HG03432 (cell line): Measurements from ENCODE around the gene TCF20.
A peak's percentile ranks its signal among the peaks of the same experiment; 100 is the strongest.

Experiments
- ATAC-seq: cut with Tn5 transposase; IDR thresholded peaks from one replicate; pipeline ENCODE4 v1.9.1; 2021; ENCODE audit warnings: mild to moderate bottlenecking, moderate library complexity; ENCODE audit not compliant: unreplicated experiment

The TCF20 gene

DNA sequence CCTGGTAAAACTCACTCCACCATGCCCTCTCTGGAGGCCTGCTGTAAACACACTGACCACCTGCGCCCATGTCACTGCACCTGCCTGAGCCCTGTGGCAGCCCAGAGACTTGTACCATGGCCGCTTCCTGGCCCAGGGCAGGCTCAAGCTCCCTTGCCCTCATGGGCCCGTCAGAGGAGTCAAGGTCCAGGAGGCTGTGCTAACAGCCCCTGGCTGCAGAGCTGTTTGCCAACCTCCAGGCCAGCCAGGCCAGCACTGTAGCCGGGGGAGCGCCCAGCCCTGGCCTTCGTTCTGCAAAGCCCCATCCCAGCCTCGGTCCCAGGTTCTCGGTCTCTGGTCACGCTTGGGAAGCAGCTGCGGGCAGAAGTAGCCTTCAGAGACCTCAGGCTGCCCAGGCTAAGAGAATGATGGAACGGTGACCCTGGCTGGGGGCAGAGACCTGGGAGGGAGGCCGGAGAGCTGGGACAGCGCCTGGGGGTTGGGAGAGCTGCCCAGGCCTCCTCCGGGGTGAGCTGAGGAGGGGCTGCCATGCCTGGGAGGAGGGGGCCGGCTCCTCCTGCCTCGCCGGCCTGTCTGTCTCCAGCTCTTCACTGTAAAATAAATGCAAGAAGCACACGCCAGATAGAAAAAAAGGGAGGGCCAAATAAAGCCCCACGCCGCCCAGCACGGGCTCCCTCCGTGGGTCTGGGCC lies 11.9 kb upstream of the TCF20 start:
- no peak for ATAC-seq

DNA sequence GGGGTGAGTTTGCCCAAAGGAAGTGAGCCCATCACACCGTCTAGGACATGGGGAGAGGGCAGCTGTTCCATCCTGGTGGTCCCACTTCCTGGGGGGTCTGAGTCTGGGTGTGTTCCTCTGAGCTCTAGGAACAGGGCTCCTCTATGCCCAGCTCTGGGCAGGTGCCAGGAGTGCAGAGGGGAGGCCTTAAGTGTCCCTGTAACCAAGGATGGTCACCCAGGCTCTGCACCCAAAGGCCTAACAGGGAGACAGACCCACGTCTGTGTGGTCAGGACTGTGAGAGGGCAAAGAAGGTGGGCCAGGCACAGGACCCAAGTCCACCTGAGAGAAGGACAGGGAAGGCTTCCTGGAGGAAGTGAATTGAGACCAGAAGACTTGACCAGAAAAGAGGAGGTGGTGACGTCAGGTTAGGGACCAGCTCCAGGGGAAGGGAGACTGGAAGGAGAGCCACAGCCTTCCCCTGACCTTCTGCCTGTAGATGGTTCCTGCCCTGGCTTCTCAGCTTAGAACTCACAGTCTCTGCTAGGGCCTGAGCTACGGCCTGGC lies 11.3 kb upstream of the TCF20 start:
- no peak for ATAC-seq

DNA sequence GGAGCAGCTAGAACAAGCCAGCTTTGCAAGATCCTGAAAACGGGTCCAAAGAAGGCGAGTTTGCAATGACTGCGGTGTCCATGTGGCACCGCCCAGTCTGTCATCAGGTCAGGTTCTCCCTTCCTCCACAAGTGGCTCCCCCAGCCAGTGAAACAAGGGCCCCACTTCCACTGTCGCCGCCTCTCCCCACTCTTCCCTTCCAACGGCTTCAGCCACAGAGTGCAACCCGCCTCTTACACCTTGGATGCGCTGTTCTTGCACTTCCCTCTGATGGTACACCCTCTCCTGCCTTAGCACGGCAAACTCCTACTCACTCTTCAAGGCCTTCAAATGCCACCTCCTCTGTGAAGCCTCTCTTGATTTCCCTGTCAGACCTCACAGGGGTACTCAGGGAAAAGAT lies 10.8 kb upstream of the TCF20 start:
- ATAC-seq, result no peak

DNA sequence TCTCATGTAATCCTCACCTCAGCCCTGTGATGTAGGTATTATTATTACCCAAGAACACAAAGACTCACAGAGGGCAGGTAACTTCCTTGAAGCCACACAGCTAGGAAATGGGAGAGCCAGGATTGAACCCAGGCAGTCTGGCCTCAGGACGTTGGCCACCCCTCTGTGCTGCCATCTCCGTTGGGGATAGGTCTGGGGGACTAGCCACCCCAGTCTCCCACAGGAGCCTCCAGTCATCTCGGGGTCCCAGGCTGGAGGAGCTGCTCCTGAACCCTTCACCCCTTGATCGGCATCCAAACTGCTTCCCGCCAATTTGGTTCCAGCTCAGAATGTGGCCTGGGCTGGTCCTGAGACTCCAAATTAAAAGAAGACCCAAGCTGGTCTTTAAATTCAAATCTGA lies 10.4 kb upstream of the TCF20 start:
- no peak for ATAC-seq

DNA sequence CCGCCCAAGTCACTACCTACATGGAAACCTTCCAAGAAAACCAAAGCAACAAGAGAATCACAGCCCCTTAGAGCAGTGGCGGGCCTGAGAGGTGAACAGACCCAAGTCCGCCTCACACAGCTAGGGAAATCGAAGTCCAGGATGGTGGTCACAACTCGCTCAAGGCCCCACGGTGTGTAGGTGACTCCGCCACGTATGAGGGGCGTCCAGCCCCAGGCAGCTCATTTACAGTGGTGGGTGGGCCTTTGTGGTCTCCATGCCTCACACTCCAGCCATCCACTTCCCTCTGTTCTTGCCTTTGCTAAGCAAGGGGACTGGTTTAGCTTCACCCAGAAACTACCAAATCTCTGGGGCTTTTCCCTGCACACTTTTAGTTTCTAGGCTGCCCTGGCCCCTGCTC lies 9.7 kb upstream of the TCF20 start:
- ATAC-seq, result no peak

DNA sequence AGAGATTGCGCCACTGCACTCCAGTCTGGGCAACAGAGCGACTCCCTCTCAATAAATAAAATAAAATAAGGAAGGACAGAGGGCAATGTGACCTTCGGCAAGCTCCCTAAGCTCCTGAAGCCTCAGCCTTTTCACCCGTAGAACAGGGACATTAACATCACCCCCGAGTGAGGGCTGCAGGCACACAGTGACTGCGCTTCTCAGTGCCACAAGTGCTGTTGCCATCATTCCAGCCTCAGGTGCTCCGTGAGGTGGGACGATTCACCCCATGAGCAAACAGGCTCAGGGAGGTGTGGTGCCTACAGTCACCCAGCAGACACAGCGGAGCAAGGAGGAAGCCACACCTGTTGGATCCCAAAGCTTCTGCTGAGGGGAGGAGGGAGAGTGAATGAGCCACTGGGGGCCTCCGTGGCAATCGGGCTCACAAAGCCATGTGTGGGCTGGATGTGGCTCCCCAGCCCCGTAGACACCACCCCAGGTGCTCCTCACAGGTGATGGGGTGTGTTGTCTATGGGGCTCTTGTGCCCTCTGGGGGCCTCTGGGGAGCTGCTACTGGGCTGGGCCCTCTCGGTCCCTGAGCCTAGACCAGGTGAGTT lies 9.1 kb upstream of the TCF20 start:
- ATAC-seq, result no peak

DNA sequence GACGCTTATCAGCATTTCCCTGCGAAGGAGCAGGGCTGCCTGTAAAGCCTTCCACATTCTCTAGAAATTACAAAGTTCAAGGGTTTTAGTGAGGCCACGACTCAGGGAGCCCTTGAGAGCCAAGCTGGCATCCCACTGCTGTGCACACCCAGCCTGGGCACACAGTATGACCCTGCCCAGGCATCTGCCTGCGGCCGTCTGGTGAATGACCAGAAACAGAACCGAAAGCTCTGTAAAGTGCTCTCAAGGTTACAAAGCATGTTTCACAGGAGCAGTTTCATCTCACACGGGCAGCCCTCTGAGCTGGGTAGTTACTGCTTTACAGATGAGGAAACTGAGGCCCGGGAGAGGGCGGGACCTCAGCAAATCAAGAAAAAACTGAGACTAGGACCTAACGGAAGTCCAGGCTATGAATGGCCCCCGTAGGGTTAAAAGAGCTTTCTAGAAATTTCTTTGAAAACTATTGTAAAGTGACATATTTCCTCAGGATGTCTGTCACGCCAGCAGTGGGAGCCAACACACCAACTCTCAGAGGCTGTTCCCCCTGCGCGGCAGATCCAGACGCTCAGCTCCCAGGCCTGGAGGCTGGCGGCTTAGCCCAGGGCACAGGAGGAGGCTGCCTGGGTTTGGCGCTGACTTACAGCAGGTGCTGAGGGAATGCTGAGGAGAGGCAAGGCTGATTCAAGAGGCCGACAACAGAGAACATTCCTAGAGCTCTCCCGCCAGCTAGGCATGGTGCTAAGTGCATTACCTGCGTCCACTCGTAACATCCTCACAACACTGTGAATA lies 7.7 kb upstream of the TCF20 start:
- peak; percentile 57 for ATAC-seq

DNA sequence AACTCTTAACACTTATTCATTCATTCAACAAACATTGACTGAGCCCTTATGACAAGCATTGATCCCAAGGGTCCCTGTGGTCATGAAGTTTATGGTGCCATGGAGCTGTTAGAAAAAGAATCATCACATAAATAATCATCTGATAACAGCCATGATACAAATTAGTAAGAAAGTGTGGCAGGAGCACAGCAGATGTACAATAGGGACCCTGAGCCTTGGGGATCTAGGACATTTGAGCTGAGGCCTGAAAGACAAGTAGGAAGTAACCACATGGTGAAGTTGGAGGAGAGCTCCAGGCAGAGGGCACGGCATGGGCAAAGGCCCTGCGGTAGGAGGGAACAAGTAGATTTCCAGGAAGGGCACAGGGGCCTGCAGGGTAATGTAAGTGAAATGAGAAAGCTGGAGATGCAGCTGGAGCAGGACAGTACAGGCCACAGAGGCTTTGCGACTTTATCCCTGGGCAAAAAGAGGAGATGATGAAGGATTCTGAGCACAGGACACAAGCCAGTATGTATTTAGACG lies 6.8 kb upstream of the TCF20 start:
- ATAC-seq, result no peak

DNA sequence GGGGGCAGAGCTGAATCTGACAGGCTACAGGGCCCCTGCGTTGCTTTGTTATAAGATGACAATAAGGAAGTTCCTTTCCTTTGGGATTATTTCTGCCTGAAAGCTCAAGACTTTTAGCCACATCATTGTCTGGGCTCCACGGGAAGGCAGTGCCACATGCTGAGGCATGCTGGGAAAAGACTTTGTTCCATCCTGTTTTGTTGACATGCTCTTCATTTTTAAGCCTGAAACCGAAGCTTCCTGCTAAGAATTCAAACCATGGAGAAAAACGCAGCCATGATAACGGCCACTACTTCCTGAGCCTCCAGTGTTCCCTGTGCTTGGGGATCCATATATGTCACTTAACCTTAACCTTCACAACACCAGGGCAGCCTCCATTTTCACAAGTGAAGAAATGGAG lies 5.5 kb upstream of the TCF20 start:
- no peak for ATAC-seq

DNA sequence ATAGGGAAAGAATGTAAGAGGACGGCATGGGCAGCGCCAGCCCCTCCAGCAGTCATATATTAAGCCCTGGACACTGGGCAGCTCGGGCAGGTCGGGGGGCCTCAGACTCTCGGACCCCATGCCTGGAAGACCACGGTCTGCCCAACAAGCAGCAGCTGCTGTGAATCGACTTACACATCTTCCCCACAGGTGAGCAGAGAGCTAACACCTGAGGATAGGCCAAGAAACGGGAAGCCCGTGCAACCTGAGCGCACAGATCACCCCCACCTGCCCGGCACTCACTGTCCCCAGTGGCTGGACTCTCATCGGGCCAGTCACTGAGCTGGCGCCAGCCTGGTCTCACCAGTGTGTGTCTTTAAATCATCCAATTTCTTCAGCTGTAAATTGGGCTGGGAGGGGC lies 4.7 kb upstream of the TCF20 start:
- no peak for ATAC-seq

DNA sequence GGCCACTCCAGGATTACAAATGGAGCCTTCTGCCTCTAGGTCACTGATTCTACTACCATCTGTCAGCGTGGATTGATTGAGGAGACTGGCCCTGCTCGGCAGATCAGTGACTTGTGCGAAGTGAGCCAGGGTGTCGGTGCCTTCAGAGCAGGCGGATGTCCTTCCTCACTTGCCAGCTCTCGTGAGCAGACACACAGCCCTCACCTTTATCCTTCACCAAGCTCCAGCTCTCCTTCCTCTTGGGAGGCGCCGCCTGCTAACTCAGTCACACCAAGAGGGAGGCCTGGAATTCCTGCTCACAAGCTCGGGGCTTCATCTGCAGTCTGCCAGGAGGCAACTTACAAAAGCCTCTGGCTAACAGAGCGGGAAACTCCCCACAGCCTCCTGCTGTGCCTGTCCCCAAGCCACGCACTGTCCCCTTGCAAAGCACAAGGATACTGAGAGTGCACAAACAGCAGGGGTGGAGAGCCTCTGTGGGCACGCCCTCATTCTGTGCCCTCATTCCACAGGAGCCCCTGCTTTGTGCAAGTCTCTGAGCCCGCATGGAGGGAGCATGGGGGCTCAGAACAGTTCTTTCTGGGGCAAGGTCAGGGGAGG lies 3.5 kb upstream of the TCF20 start:
- ATAC-seq, result no peak

DNA sequence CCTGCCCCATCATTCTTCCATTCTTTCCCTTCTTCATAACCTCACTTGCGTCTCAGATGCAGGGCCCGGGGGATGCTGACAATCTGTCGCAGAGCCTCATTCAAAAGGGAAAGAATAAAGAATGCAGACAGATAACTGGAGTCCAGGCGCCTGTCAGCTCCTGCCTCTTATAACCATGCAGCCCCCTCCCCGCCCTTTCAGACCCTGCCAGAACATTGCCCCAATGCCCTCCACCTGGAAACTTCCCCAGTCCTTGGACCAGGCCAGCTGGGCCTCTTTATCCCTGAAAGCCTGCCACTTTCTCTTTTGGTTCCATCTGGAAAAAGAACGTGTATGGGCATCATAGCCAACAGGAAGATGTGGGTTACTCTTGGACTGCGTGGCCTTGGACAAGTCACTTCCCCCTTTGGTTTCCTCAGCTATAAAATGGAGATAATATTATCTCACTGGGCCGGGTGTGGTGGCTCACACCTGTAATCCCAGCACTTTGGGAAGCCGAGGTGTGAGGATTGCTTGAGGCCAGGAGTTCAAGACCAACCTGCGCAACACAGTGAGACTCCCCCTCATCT lies 2.1 kb upstream of the TCF20 start:
- ATAC-seq, result no peak

DNA sequence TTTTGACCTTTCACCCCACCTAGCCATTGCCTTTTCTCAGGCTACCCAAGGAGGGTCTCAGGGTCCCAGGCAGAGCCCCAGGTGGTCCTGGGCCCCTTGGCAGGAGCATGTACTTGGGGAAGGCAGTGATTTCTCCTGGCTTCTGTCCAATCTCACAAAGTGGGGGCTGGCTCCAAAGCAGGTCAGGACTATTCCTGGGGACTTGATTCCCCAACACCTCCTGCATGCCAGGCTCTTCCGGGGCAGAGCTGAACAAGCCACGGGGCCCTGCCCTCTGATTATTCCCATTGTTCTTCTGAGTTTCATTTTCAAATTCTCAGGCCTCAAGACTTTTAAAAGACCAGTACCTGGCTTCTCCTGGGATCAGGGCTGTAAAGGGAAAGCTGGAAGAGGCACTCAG lies 1.5 kb upstream of the TCF20 start:
- ATAC-seq, result no peak

DNA sequence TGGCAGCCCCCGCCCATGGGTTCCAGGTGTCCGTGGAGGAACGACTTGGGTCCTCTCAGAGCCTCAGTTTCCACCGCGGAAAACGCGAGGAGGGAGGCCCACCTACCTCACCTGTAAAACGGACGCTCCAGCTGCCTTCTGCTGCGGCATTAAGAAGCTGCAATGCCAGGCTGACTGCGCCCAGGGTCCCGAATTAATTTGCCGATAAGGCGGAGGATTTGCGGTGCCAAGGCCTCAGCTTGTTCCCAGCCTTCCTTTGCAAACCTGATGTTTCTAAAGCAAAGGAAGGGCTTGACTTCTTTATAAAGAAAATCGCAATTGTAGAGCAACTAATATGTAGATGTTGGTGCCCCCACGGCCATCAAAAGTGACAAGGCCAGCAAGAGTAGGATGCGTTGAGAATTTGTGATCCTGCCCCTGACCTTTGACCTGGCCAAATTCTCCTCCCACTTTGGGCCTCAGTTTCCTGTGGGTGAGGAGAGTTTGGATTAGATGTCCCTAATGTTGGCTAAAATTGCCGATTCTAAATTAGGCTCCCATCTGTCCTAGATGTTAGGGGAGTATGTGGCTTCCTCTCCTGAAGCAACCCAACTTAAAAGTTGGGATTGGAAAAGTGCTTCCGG lies 849 bp upstream of the TCF20 start:
- ATAC-seq, result no peak

DNA sequence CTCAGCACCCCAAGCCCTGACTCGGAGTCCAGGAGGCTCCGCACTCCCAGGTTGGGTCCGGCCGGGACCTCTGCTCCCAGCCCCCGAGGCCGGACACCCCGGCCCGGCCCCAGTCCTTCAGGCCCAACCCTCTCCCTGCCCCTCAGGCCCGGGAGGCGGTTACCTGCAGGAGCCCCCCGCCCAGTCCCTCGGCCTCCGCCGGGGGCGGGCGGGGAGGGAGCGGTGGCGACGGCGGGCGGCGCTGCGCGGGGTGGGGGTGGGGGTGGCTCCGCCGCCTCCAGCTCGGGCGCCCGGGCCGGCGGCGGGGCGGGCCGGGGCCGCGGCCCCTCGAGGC lies 310 bp downstream of the TCF20 start:
- ATAC-seq, result peak; percentile 42

DNA sequence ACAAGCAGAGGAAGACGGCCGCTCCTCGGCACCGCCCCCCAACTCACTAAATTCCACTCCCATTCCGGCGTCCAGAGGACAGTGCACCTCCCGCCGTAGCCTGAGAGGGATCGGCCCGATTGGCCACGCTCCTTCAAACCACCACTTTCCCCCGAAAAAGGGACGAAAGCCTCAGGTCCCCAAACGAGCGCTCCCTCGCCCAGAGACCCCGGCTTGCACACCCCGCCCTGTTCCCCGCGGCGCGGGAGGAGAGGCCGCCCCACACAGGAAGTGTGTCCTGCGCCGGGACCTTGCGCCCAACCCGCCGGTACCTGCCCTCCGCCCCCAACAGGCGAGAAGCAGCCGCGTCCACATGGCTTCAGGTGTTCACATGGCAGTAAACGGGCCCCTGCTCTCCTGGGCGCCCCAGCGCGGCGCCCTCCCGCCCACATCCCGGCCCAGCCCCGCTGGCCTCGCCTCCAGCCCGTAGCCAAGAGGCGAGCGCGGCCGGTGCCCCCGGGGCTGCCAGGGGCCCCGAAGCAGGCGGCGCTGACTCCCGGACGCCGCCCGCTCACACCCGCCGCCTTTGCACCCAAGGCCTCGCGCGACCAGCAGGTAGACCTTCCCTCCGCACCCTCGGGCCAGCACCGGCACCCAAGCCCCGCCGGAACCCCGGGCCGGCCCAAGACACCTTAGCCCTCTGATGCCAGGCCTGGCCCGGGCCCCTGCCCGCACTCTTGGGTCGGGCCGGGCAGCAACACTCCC lies 849 bp downstream of the TCF20 start:
- ATAC-seq, result peak; percentile 57

DNA sequence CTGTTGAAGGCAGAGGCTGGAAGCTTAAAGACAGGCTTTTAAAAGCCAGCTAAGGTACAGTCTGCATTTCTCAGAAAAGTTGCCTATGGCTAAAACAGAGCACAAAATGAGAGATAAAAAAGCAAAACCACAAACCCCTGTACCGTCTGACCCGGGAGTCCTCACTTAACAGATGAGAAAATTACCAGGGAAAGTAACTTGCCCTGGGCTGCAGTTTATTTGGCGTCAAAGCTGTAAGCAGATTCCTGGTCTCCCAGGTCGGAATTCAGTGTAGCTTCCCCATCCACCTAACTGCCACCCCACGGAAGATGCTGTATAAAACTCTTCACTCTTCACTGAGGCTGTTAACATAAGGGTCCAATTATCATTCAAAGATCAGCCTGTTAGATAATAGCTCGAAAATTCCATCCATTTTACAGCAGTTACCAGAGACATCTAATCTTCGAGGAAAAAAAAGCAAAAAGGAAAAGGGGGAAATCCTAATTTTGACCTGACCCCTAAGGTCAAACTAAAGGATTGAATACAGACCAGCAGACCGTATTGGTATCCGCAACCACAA lies 1.5 kb downstream of the TCF20 start:
- ATAC-seq, result no peak

DNA sequence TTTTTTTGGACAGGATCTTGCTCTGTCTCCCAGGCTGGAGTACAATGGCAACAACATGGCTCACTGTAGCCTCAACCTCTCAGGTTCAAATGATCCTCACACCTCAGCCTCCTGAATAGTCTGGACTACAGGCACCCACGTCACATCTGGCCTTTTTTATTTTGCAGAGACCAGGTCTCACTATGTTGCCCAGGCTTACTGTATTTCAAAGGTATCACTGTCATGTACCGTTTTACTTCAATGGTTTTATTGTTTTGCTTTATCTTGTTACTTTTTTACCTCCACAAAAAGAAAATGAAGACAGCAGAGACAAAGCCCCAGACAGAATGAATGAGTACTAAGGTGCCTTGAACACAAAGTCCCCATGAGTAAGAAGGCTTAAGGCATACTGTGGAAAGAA lies 5.1 kb downstream of the TCF20 start:
- ATAC-seq, result no peak

DNA sequence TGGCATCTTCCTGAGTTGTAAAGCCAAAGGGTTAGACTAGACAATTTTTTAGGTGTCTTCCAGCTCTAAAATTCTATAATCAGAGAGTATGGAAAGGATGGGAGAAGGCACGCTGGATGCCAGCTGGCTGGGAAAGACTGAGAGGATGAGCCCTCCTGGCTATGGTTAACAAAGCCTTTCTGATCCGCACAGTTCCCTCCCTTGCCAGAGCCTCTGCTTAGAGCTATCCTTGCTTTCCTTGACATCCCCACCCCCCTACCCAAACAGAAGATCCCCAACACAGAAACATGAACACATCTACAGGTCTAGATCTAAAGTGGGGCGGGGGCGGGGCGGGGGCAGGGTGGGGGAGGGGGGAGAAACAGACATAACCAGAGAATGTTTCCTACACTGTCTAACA lies 6.5 kb downstream of the TCF20 start:
- no peak for ATAC-seq

DNA sequence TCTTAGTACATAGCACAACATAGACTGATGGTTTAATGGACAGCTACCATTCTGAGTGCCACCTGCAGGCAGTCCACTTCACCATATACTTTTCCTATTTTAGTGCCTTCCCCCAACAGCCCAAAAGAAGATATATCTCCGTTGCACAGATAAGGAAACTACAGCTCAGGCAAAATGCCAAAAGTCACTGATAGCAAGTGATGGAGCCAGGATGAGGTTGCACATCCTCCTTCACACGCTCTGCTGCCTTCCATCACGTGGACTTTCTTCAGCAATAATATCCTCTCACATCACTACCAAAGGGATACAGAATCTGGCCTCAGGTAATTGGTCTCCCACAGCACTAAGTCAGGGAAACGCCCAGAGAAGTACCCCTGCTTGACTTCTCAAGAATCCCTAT lies 7.5 kb downstream of the TCF20 start:
- no peak for ATAC-seq
